IPS-NIHi11 (cell line): Measurements from ENCODE around the gene ANKRD13A.
"Not testable (repeated sequence)": the region's sequence is repeated elsewhere in the genome, so short reads cannot be mapped to it uniquely, and the experiment has no call there.

ENCODE experiments used
- DNase-seq: peaks from one replicate; pipeline ENCODE4 v3.0.0; 2012; ENCODE audit warnings: mixed read lengths, low spot score

ANKRD13A gene

DNA sequence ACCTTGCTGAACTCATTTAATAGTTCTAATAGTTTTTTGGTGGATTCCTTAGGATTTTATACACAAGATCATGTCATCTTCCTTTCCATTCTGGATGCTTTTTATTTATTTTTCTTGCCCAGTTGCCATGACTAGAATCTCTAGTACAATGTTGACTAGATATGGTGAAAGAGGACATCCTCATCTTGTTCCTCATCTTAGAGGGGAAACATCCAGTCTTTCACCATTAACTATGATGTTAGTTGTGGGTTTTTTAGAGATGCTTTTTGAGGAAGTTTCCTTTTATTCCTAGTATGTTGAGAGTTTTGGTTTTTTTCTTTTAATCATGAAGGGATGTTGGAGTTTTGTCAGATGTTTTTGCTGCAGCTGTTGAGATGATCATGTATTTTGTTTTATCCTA is 8.7 kb downstream of the ANKRD13A start:
- DNase-seq: no peak

DNA sequence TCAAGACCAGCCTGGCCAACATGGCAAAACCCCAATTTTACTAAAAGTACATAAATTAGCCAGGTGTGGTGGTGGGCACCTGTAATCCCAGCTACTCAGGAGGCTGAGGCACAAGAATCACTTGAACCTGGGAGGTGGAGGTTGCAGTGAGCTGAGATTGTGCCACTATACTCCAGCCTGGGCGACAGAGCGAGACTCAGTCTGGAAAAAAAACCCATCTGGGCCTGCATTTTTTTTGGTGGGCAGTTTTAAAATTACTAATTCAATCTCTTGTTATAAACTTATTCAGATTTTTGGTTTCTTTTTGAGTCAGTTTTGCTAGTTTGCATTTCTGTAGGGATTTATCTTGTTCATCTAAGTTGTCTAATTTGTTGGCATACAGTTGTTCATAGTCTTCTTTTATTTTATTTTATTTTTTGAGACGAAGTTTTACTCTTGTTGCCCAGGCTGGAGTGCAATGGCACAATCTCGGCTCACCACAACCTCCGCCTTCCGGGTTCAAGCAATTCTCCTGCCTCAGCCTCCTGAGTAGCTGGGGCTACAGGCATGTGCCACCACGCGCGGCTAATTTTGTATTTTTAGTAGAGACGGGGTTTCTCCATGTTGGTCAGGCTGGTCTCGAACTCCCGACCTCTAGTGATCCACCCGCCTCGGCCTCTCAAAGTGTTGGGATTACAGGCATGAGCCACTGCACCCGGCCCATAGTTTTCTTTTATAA is 9.6 kb downstream of the ANKRD13A start:
- not testable (repeated sequence) for DNase-seq

- DNase-seq: no peak
Measured at GRCh38 chr12:110010853-110011723, 11.9 kb downstream of the ANKRD13A start.

DNA sequence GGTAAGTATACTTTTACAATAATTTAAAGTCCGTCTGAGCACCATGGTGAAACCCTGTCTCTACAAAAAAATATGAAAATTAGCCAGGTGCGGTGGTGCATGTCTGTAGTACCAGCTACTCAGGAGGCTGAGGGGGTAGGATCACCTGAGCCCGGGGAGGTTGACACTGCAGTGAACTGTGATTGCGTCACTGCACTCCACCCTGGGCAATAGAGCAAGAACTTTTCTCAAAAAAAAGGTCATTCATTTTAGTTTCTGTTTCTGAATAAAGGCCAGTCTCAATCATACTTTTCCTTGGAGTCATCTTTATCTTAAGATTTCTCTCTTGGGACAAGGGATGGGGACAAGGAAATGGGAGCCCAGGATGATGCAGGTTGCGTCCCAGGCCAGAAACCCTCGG is 12.9 kb downstream of the ANKRD13A start:
- no peak for DNase-seq

GRCh38 chr12:110012659-110013058 is 13.4 kb downstream of the ANKRD13A start:
- no peak for DNase-seq

- DNase-seq: no peak
Measured at GRCh38 chr12:110015132-110015531, 15.9 kb downstream of the ANKRD13A start.

DNA sequence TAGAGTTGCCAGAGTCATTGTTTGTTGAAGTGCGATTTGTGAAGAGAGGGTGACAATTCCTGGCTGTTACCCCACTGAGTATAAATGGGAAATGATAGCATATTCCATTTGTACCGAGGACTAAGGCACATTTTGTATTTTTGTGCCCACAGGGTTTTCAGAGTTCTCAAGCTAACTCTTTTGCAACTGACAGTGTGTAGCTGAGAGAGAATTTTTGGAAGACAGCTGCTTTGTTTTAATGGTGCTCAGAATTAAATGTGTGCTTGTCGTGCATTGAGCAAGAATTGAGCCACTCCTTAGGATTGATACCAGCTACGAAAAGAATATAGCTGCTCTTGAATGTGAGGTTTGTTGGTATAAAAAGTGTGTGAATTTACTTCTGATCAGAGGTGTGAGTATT is 21.7 kb downstream of the ANKRD13A start:
- no peak for DNase-seq

DNA sequence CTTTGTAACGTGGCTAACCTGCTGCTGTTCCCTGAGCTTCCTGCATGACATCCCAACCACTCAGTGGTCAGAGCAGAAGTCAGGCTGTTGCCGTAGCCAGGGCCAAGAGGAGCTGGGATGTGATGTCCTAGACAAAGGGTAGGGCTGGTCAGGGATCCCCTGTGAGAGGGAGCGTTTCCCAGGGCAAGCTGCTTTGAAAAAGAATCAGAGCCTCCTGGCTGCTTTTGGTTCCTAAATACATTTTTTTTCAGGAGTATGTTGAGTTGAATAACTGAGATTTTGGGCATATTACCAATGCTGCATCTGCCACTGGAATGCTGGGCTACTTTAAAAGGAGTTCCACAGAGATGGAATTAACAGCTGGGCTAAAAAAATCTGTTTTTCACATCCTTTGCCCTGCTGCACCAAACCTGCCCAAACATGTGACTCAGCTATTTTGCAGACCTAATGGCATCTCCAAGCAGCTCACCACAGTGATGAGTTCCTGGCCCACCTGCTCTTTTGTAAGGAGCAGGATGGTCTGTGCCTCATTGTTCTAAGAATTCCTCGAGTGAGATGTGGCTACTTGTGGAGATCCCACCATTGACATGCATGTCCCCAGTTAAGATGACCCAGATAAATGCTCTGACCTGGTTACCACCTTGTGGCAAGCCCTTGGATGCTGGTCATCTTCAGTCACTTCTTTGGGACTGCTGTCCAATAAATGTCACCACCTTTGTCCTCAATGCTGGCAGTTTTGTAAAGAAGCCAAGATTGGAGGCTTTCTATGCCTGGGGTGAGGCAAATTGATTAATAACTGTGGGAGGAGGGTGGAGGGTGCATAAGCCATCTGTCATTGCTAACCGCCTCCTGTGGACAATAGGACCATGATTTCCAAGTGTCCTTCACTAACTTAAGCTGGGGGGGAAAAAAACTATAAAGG is 24.1 kb downstream of the ANKRD13A start:
- DNase-seq: peak; percentile 23

DNA sequence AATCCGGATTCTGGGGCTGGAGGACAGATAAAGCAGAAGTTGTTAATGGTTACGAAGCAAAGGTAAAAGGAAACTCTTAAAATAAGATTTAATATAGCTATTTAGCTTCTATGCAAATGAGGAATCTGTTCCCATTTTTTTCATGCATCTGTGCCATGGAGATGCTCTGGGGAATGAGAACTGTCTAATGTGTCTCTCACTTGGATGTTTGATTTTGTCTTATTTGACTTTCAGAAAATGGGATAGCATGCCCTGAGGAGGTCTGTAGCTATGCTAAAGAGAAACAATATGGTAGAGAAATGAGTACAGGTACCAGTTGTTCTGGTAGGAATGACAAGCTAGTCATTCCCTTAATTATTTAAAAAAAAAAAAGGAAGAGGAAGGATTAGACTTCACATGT is 24.8 kb downstream of the ANKRD13A start:
- no peak for DNase-seq

DNA sequence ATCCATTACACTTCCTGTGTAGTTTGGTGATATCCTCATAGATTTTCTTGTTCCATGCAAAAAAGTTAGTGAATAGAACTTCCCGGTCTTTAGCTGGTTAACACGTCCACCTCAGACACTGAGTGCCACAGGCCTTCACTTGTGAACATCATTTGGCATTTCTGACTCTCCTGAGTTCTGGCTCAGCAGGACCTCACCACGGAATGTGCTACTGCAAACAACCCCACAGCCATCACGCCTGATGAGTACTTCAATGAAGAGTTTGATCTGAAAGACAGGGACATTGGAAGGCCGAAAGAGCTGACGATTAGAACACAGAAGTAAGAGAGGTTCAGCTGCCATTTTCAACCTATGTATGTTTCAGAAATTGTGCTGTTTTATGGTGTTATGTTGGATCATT is 29.1 kb downstream of the ANKRD13A start:
- no peak for DNase-seq

- DNase-seq: no peak
Measured at GRCh38 chr12:110029290-110029815, 30.1 kb downstream of the ANKRD13A start.

- no peak for DNase-seq
Measured at GRCh38 chr12:110033888-110034287, 34.7 kb downstream of the ANKRD13A start.

- DNase-seq: no peak
Measured at GRCh38 chr12:110035534-110036104, 36.4 kb downstream of the ANKRD13A start.

- no peak for DNase-seq
Measured at GRCh38 chr12:110037315-110037714, 38.1 kb downstream of the ANKRD13A start.

DNA sequence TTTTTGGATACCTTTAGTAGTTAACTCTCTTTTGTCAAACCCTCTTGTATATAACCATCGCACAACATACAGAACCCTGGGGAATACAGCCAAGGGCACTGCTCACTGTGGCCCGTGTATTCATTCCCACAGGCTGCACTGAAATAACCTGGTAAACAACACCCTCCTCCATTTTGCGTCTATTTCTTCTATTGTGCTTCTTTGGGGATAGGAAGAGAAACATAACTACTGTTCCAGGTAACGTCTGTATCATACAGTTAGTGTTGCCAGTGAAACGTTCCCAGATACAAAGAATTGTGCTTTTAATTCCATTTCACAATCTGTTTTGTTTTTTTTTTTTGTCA is 39.5 kb downstream of the ANKRD13A start:
- no peak for DNase-seq

GRCh38 chr12:110039085-110039807 is 40.0 kb downstream of the ANKRD13A start:
- peak; percentile 29 for DNase-seq

DNA sequence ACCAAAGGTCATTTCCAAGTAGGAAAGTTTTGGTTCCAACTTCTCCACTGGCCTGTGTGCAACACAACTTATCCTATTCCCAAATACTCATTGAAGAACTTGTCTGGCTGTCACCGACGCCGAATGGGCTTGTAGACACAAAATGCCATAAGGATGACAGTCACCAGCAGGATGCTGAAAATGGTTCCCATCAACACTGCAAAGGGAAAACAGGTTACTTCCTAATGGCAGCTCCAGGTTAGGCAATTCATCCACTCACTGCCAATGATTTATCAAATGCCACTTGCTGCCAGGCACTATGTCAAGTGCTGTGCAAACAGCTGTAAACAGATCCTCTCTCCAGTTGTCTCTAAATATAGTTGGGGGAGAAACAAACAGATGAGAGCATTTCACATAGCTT is 43.0 kb downstream of the ANKRD13A start:
- no peak for DNase-seq

- DNase-seq: no peak
Measured at GRCh38 chr12:110046451-110047187, 47.4 kb downstream of the ANKRD13A start.

DNA sequence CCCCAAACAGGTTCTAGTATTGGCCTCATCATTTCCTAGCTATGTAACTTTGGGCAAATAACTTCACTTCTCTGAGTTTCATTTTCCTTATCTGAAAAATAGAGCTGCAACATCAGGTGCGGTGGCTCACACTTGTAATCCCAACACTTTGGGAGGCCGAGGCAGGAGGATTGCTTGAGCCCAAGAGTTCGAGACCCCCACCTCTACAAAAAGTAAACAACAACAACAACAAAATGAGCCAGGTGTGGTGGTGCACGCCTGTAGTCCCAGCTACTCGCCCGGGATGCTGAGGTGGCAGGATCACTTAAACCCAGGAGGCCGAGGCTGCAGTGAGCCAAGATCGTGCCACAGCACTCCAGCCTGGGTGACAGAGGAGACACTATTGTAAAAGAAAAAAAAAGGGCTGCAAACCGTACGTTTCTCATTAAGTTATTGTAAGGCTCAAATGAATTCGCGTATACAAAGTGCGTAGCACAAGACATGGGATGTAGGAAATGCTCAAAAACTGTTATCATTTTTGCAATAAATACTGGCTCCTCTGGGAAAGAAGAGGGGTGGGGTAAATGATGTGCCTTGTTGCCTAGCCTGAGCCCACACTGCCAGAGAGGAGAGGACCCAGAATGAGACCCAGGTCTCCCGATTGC is 48.2 kb downstream of the ANKRD13A start:
- no peak for DNase-seq
